ENCODE results near the gene PBX4. TPM values are rescaled to one million over a fixed set of nuclear protein-coding genes. Genes with fewer than 3 reads are reported as not detected.

The PBX4 gene
- total RNA-seq, 4 donors from 2014 or later, result 22.5 to 62.4 (median 38.4) TPM

DNA sequence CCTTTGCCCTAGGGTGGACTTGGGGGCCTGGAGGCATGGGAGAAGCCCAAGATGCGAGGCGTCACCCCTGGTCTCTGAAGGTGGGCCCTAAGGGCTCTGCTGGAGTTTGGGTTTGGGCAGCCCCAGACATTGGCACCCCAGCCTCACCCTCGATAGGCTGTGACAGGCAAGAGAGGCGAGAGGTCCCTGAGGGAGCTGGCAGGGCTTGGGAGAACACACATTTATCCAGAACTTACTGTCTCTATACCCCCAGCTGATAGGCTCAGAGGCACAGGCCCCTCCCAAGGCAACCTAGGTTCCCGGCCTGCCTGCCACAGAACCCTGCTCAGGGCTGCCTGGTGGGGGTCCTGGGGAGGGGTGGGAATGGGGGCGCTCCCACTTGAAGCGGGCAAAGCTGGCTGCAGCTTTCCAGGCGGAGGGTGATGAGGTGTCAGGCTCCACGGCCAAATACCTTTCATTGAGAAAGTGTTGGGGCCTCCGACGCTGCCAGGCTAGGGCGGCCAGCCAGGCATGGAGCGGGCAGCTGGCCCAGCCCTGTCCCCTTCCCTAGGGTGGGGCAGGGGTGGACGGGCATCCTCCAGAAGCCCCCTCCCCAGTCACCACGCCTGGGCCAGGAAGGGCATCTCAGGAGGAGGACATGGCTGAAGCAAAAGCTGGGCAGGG lies 70.7 kb downstream of the PBX4 start:
- no peak for TF ChIP-seq POLR2A (IDR thresholded peaks at IDR 0.05)
- TF ChIP-seq, protein P1, sequence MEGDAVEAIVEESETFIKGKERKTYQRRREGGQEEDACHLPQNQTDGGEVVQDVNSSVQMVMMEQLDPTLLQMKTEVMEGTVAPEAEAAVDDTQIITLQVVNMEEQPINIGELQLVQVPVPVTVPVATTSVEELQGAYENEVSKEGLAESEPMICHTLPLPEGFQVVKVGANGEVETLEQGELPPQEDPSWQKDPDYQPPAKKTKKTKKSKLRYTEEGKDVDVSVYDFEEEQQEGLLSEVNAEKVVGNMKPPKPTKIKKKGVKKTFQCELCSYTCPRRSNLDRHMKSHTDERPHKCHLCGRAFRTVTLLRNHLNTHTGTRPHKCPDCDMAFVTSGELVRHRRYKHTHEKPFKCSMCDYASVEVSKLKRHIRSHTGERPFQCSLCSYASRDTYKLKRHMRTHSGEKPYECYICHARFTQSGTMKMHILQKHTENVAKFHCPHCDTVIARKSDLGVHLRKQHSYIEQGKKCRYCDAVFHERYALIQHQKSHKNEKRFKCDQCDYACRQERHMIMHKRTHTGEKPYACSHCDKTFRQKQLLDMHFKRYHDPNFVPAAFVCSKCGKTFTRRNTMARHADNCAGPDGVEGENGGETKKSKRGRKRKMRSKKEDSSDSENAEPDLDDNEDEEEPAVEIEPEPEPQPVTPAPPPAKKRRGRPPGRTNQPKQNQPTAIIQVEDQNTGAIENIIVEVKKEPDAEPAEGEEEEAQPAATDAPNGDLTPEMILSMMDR (IDR thresholded peaks at IDR 0.05), result no peak
- no peak for DNase-seq
- no peak overlapping the region for H3K4me3 ChIP-seq (replicated peaks in 1 of 3)
- no peak overlapping the region for H3K27ac ChIP-seq
- 63 to 80% methylated on average over 7 to 10 of the region's 15 CpGs for WGBS, 2 donors
- intact Hi-C loops (cut with DNase I), result no loop called here
- no peaks in the 10 kb centered on the region for H3K9me3 ChIP-seq
- no peaks in the 10 kb centered on the region for H3K36me3 ChIP-seq
- H3K27me3 ChIP-seq, result no peaks in the 10 kb centered on the region
- no peaks in the 10 kb centered on the region for H3K4me1 ChIP-seq

DNA sequence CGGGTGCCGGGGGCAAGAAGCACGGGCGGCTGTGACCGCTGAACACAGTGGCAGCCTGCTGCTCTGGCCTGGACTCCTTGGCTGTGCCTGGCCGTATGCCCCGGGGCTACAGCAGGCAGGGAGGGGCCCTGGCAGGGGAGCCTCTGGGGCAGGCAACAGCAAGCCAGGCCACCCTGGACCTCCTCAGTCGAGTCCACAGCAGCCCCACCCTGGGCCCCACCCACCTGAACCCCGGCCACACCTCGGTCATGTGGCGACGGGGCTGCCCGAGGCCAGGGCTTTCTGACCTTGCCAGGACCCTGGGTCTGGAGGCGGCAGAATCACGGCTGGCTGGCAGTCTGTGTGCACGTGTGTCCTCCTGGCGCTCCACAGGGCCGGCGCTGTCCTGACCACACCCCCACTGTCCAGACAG lies 71.7 kb downstream of the PBX4 start:
- Histone ChIP-seq H3K27me3 (no peaks in the 10 kb centered on the region), H3K36me3 (no peaks in the 10 kb centered on the region), H3K27ac (no peak overlapping the region), H3K4me3 (replicated peaks in 1 of 3) (no peak overlapping the region), H3K9me3 (no peaks in the 10 kb centered on the region), H3K4me1 (no peaks in the 10 kb centered on the region)
- intact Hi-C loops (cut with DNase I), result no loop called here
- 80 to 88% methylated on average over 4 to 8 of the region's 19 CpGs for WGBS, 2 donors
- no peak for DNase-seq
- TF ChIP-seq POLR2A (IDR thresholded peaks at IDR 0.05), result no peak

GRCh38 chr19:19545707-19546106 lies 72.8 kb downstream of the PBX4 start:
- Histone ChIP-seq H3K4me1 (peaks cover 5 to 7% of the 10 kb centered on the region in 2 donors), H3K27ac (no peak overlapping the region), H3K36me3 (no peaks in the 10 kb centered on the region), H3K27me3 (no peaks in the 10 kb centered on the region), H3K4me3 (replicated peaks in 1 of 3) (no peak overlapping the region), H3K9me3 (no peaks in the 10 kb centered on the region)
- no peak for DNase-seq
- 92 to 97% methylated on average over 6 to 17 of the region's 23 CpGs for WGBS, 2 donors
- TF ChIP-seq POLR2A (IDR thresholded peaks at IDR 0.05), result no peak
- TF ChIP-seq, protein P1 (IDR thresholded peaks at IDR 0.05), result no peak
- intact Hi-C loops (cut with DNase I), result no loop called here

- H3K9me3 ChIP-seq, result no peaks in the 10 kb centered on the region
- no peak overlapping the region for H3K27ac ChIP-seq
- 88% methylated on average over 43 of the region's 53 CpGs; no CpG with 5 or more reads in 1 of the 2 donors for WGBS, 2 donors
- H3K27me3 ChIP-seq, result no peaks in the 10 kb centered on the region
- intact Hi-C loops (cut with DNase I), result no loop called here
- peaks cover 10 to 13% of the 10 kb centered on the region in 2 donors for H3K4me1 ChIP-seq
- H3K36me3 ChIP-seq, result no peaks in the 10 kb centered on the region
- no peak for TF ChIP-seq POLR2A (IDR thresholded peaks at IDR 0.05)
- TF ChIP-seq, protein P1 (IDR thresholded peaks at IDR 0.05), result no peak
- no peak overlapping the region for H3K4me3 ChIP-seq (replicated peaks in 1 of 3)
- no peak for DNase-seq
These were observed 73.4 kb downstream of the PBX4 start for GRCh38 chr19:19544954-19545591.

DNA sequence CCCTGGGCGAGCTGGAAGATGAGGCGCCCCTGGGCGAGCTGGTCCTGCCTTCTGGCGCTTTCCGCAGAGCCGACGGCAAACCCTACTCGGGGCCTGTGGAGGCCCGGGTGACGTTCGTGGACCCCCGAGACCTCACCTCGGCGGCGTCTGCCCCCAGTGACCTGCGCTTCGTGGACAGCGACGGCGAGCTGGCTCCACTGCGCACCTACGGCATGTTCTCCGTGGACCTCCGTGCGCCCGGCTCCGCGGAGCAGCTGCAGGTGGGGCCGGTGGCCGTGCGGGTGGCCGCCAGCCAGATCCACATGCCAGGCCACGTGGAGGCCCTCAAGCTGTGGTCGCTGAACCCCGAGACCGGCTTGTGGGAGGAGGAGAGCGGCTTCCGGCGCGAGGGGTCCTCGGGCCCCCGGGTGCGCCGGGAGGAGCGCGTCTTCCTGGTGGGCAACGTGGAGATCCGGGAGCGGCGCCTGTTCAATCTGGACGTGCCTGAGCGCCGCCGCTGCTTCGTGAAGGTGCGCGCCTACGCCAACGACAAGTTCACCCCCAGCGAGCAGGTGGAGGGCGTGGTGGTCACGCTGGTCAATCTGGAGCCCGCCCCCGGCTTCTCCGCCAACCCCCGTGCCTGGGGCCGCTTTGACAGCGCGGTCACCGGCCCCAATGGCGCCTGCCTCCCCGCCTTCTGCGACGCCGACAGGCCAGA lies 74.1 kb downstream of the PBX4 start:
- intact Hi-C loops (cut with DNase I), result no loop called here

More for the DNA sequence above, 74.1 kb downstream of the PBX4 start:
- H3K36me3 ChIP-seq, result no peaks in the 10 kb centered on the region
- WGBS, 2 donors, result 87 to 92% methylated on average over 37 to 62 of the region's 75 CpGs
- DNase-seq, result no peak
- H3K27me3 ChIP-seq, result no peaks in the 10 kb centered on the region
- no peak overlapping the region for H3K4me3 ChIP-seq (replicated peaks in 1 of 3)
- no peak for TF ChIP-seq POLR2A (IDR thresholded peaks at IDR 0.05)
- TF ChIP-seq, protein P1 (IDR thresholded peaks at IDR 0.05), result no peak
- peaks cover 12 to 14% of the 10 kb centered on the region in 2 donors for H3K4me1 ChIP-seq
- no peak overlapping the region for H3K27ac ChIP-seq
- H3K9me3 ChIP-seq, result no peaks in the 10 kb centered on the region
